Measurements from ENCODE around the gene NEK8.
A peak's percentile ranks its signal among the peaks of the same experiment; 100 is the strongest.

The NEK8 gene

DNA sequence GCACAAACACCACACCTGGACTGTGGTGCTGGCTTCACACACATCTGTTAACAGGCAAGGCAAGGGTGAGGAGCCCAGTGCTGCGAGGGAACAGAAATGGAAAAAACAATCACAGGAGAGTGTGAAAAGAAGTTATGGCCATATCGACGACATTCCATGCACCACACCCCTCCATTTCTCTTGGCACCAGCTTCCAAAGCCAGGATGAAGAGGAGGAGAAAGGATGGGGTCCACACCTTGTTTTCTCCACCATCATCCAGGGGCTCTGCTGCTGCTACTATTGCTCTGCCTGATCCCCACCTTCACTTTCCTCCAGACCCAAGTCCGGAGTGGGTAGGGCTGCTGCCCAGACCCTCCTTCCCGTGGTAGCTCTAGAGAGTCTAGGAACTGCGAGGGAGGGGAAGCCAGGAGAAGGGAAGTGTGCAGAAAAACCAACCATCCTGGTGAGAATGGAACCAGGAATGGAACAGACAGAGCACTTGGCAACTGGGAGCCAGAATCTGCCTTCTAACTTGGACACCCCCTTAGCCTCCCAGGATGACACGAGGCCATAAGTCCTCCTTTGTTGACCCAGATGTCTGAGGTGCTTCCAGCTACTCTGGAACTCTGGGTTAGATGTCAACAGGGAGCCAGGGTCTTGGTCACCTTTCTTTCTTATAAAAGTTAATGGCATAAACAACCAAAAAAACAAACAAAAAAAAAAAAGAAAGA lies 15.7 kb upstream of the NEK8 start:
- H3K27ac ChIP-seq (ENCODE audit: poor library complexity, severe bottlenecking), result no peak overlapping the region
- no peak for DNase-seq (ENCODE audit: low spot score)
- H3K4me1 ChIP-seq (ENCODE audit: insufficient read depth, poor library complexity, severe bottlenecking), result no peaks in the 10 kb centered on the region
- no peak for ATAC-seq (ENCODE audit: low read depth)
- peaks cover 29% of the 10 kb centered on the region for H3K36me3 ChIP-seq (ENCODE audit: low read depth)
- H3K27me3 ChIP-seq (ENCODE audit: insufficient read depth, poor library complexity, severe bottlenecking), result no peaks in the 10 kb centered on the region
- no peaks in the 10 kb centered on the region for H3K9me3 ChIP-seq (ENCODE audit: severe bottlenecking)
- no peak for TF ChIP-seq CTCF (IDR thresholded peaks at IDR 0.05; ENCODE audit: poor library complexity, severe bottlenecking)
- H3K4me3 ChIP-seq (ENCODE audit: severe bottlenecking), result no peak overlapping the region

GRCh38 chr17:28714281-28714680 lies 14.3 kb upstream of the NEK8 start:
- Histone ChIP-seq H3K27me3 (ENCODE audit: insufficient read depth, poor library complexity, severe bottlenecking) (no peaks in the 10 kb centered on the region), H3K9me3 (ENCODE audit: severe bottlenecking) (no peaks in the 10 kb centered on the region), H3K4me3 (ENCODE audit: severe bottlenecking) (no peak overlapping the region), H3K4me1 (ENCODE audit: insufficient read depth, poor library complexity, severe bottlenecking) (peaks cover 9% of the 10 kb centered on the region), H3K27ac (ENCODE audit: poor library complexity, severe bottlenecking) (no peak overlapping the region), H3K36me3 (ENCODE audit: low read depth) (peaks cover 29% of the 10 kb centered on the region)
- DNase-seq (ENCODE audit: low spot score) (no peak), ATAC-seq (ENCODE audit: low read depth) (no peak)
- no peak for TF ChIP-seq CTCF (IDR thresholded peaks at IDR 0.05; ENCODE audit: poor library complexity, severe bottlenecking)

- H3K36me3 ChIP-seq (ENCODE audit: low read depth), result peaks cover 31% of the 10 kb centered on the region
- peaks cover 9% of the 10 kb centered on the region for H3K4me1 ChIP-seq (ENCODE audit: insufficient read depth, poor library complexity, severe bottlenecking)
These were observed 13.4 kb upstream of the NEK8 start for GRCh38 chr17:28715217-28715616.

GRCh38 chr17:28716740-28717577 lies 11.6 kb upstream of the NEK8 start:
- ATAC-seq (ENCODE audit: low read depth) (peak; percentile 2; the same call in 1 of the 3 replicates), DNase-seq (ENCODE audit: low spot score) (no peak)
- Histone ChIP-seq H3K27me3 (ENCODE audit: insufficient read depth, poor library complexity, severe bottlenecking) (no peaks in the 10 kb centered on the region), H3K9me3 (ENCODE audit: severe bottlenecking) (no peaks in the 10 kb centered on the region), H3K27ac (ENCODE audit: poor library complexity, severe bottlenecking) (peak overlapping the region; percentile 92), H3K36me3 (ENCODE audit: low read depth) (peaks cover 49% of the 10 kb centered on the region), H3K4me3 (ENCODE audit: severe bottlenecking) (peak overlapping the region; percentile 56), H3K4me1 (ENCODE audit: insufficient read depth, poor library complexity, severe bottlenecking) (peaks cover 9% of the 10 kb centered on the region)
- no peak for TF ChIP-seq CTCF (IDR thresholded peaks at IDR 0.05; ENCODE audit: poor library complexity, severe bottlenecking)

More at GRCh38 chr17:28715217-28715616, 13.4 kb upstream of the NEK8 start:
- H3K9me3 ChIP-seq (ENCODE audit: severe bottlenecking), result no peaks in the 10 kb centered on the region
- no peak for TF ChIP-seq CTCF (IDR thresholded peaks at IDR 0.05; ENCODE audit: poor library complexity, severe bottlenecking)
- no peaks in the 10 kb centered on the region for H3K27me3 ChIP-seq (ENCODE audit: insufficient read depth, poor library complexity, severe bottlenecking)
- no peak overlapping the region for H3K4me3 ChIP-seq (ENCODE audit: severe bottlenecking)
- DNase-seq (ENCODE audit: low spot score) (no peak), ATAC-seq (ENCODE audit: low read depth) (no peak)
- H3K27ac ChIP-seq (ENCODE audit: poor library complexity, severe bottlenecking), result no peak overlapping the region
